Activated naive CD8-positive, alpha-beta T cell treated with anti-CD3 and anti-CD28 coated beads for 36 hours (primary cell): ENCODE measurements around the gene DOK5. TPM values are rescaled to one million over a fixed set of nuclear protein-coding genes. Genes with fewer than 3 reads are reported as not detected.
A peak's percentile ranks its signal among the peaks of the same experiment; 100 is the strongest.

ENCODE experiments used
- DNase-seq: peaks from one replicate; pipeline ENCODE4 v3.0.0; 2021
- H3K27ac Mint-ChIP-seq: one replicate; pipeline ENCODE4 v1.8.0; 2022; ENCODE audit warnings: mild to moderate bottlenecking, moderate library complexity, mixed read lengths
- H3K27me3 Mint-ChIP-seq: one replicate; pipeline ENCODE4 v1.8.0; 2022; ENCODE audit warnings: mild to moderate bottlenecking, mixed read lengths
- H3K36me3 Mint-ChIP-seq: one replicate; pipeline ENCODE4 v1.8.0; 2021; ENCODE audit warnings: mild to moderate bottlenecking, mixed read lengths
- H3K4me1 Mint-ChIP-seq: one replicate; pipeline ENCODE4 v1.8.0; 2021; ENCODE audit warnings: mixed read lengths
- H3K4me3 Mint-ChIP-seq: one replicate; pipeline ENCODE4 v1.8.0; 2022; ENCODE audit warnings: mild to moderate bottlenecking, moderate library complexity, mixed read lengths
- H3K9me3 Mint-ChIP-seq: one replicate; pipeline ENCODE4 v1.8.0; 2022; ENCODE audit warnings: mixed read lengths
- total RNA-seq, 2 experiments: library from RNA; stranded (reverse); gene quantifications; one replicate each; pipeline ENCODE4 v1.2.3, GENCODE V29; 2021

The DOK5 gene
- total RNA-seq, 2 experiments from 2014 or later: 3.9 to 4.1 TPM

GRCh38 chr20:54459279-54459678, 16.1 kb upstream of the DOK5 start:
- H3K9me3 Mint-ChIP-seq: no peaks in the 10 kb centered on the region

GRCh38 chr20:54464003-54464402, 11.4 kb upstream of the DOK5 start:
- peaks cover 14% of the 10 kb centered on the region for H3K27me3 Mint-ChIP-seq
- H3K9me3 Mint-ChIP-seq: no peaks in the 10 kb centered on the region
- H3K27ac Mint-ChIP-seq: no peak overlapping the region
- H3K4me3 Mint-ChIP-seq: no peak overlapping the region
- no peaks in the 10 kb centered on the region for H3K4me1 Mint-ChIP-seq
- DNase-seq: no peak
- no peaks in the 10 kb centered on the region for H3K36me3 Mint-ChIP-seq

More at GRCh38 chr20:54459279-54459678, 16.1 kb upstream of the DOK5 start:
- Mint-ChIP-seq H3K4me3 (no peak overlapping the region), H3K27me3 (peaks cover 10% of the 10 kb centered on the region), H3K36me3 (no peaks in the 10 kb centered on the region), H3K27ac (no peak overlapping the region), H3K4me1 (no peaks in the 10 kb centered on the region)
- DNase-seq: no peak

GRCh38 chr20:54466127-54466526, 9.3 kb upstream of the DOK5 start:
- H3K27ac Mint-ChIP-seq: no peak overlapping the region
- peaks cover 11% of the 10 kb centered on the region for H3K27me3 Mint-ChIP-seq

GRCh38 chr20:54467622-54468021, 7.8 kb upstream of the DOK5 start:
- no peaks in the 10 kb centered on the region for H3K4me1 Mint-ChIP-seq
- peaks cover 14% of the 10 kb centered on the region for H3K27me3 Mint-ChIP-seq
- no peak overlapping the region for H3K4me3 Mint-ChIP-seq
- no peaks in the 10 kb centered on the region for H3K36me3 Mint-ChIP-seq
- H3K27ac Mint-ChIP-seq: no peak overlapping the region
- peaks cover 7% of the 10 kb centered on the region for H3K9me3 Mint-ChIP-seq
- no peak for DNase-seq

More at GRCh38 chr20:54466127-54466526, 9.3 kb upstream of the DOK5 start:
- Mint-ChIP-seq H3K4me1 (no peaks in the 10 kb centered on the region), H3K4me3 (no peak overlapping the region), H3K9me3 (no peaks in the 10 kb centered on the region), H3K36me3 (no peaks in the 10 kb centered on the region)
- DNase-seq: no peak

GRCh38 chr20:54468082-54468481, 7.3 kb upstream of the DOK5 start:
- Mint-ChIP-seq H3K4me1 (no peaks in the 10 kb centered on the region), H3K27ac (no peak overlapping the region), H3K4me3 (no peak overlapping the region), H3K27me3 (peaks cover 16% of the 10 kb centered on the region), H3K9me3 (peaks cover 8% of the 10 kb centered on the region), H3K36me3 (no peaks in the 10 kb centered on the region)
- no peak for DNase-seq

- Mint-ChIP-seq H3K36me3 (no peaks in the 10 kb centered on the region), H3K4me1 (peaks cover 6% of the 10 kb centered on the region), H3K4me3 (no peak overlapping the region), H3K9me3 (peaks cover 8% of the 10 kb centered on the region), H3K27me3 (peaks cover 28% of the 10 kb centered on the region), H3K27ac (no peak overlapping the region)
- DNase-seq: no peak
These were observed 6.1 kb upstream of the DOK5 start for GRCh38 chr20:54469293-54469692.

- peaks cover 35% of the 10 kb centered on the region for H3K27me3 Mint-ChIP-seq
- DNase-seq: no peak
These were observed 5.4 kb upstream of the DOK5 start for GRCh38 chr20:54469952-54470351.

GRCh38 chr20:54470697-54471096, 4.7 kb upstream of the DOK5 start:
- Mint-ChIP-seq H3K4me1 (peaks cover 11% of the 10 kb centered on the region), H3K27ac (no peak overlapping the region)

More at GRCh38 chr20:54469952-54470351, 5.4 kb upstream of the DOK5 start:
- H3K36me3 Mint-ChIP-seq: no peaks in the 10 kb centered on the region
- no peak overlapping the region for H3K27ac Mint-ChIP-seq
- no peak overlapping the region for H3K4me3 Mint-ChIP-seq
- H3K4me1 Mint-ChIP-seq: peaks cover 11% of the 10 kb centered on the region
- H3K9me3 Mint-ChIP-seq: peaks cover 8% of the 10 kb centered on the region

GRCh38 chr20:54472607-54473006, 2.8 kb upstream of the DOK5 start:
- no peak for DNase-seq
- Mint-ChIP-seq H3K36me3 (peaks cover 2% of the 10 kb centered on the region), H3K9me3 (peaks cover 8% of the 10 kb centered on the region), H3K27me3 (peaks cover 54% of the 10 kb centered on the region), H3K27ac (no peak overlapping the region), H3K4me1 (peaks cover 15% of the 10 kb centered on the region), H3K4me3 (no peak overlapping the region)

More at GRCh38 chr20:54470697-54471096, 4.7 kb upstream of the DOK5 start:
- Mint-ChIP-seq H3K4me3 (no peak overlapping the region), H3K9me3 (peaks cover 8% of the 10 kb centered on the region), H3K27me3 (peaks cover 38% of the 10 kb centered on the region), H3K36me3 (no peaks in the 10 kb centered on the region)
- DNase-seq: no peak

GRCh38 chr20:54473340-54473739, 2.1 kb upstream of the DOK5 start:
- Mint-ChIP-seq H3K4me3 (no peak overlapping the region), H3K9me3 (peaks cover 8% of the 10 kb centered on the region), H3K27me3 (peaks cover 54% of the 10 kb centered on the region), H3K27ac (no peak overlapping the region), H3K36me3 (peaks cover 2% of the 10 kb centered on the region), H3K4me1 (peaks cover 15% of the 10 kb centered on the region)
- no peak for DNase-seq

GRCh38 chr20:54474046-54474445, 1.3 kb upstream of the DOK5 start:
- peaks cover 15% of the 10 kb centered on the region for H3K4me1 Mint-ChIP-seq
- H3K4me3 Mint-ChIP-seq: no peak overlapping the region
- H3K9me3 Mint-ChIP-seq: peaks cover 8% of the 10 kb centered on the region
- no peak for DNase-seq
- H3K27me3 Mint-ChIP-seq: peaks cover 57% of the 10 kb centered on the region
- H3K27ac Mint-ChIP-seq: no peak overlapping the region
- peaks cover 2% of the 10 kb centered on the region for H3K36me3 Mint-ChIP-seq

- Mint-ChIP-seq H3K9me3 (peaks cover 8% of the 10 kb centered on the region), H3K4me3 (no peak overlapping the region), H3K27ac (no peak overlapping the region), H3K4me1 (peaks cover 18% of the 10 kb centered on the region), H3K27me3 (peaks cover 65% of the 10 kb centered on the region), H3K36me3 (peaks cover 2% of the 10 kb centered on the region)
- DNase-seq: no peak
These were observed 527 bp upstream of the DOK5 start for GRCh38 chr20:54474866-54475265.

- Mint-ChIP-seq H3K27me3 (peaks cover 75% of the 10 kb centered on the region), H3K36me3 (peaks cover 2% of the 10 kb centered on the region), H3K27ac (no peak overlapping the region), H3K4me1 (peaks cover 18% of the 10 kb centered on the region), H3K9me3 (peaks cover 8% of the 10 kb centered on the region), H3K4me3 (peak overlapping the region; percentile 58)
- DNase-seq: no peak
These were observed 996 bp downstream of the DOK5 start for GRCh38 chr20:54476169-54477009.

GRCh38 chr20:54477191-54477955, 2.0 kb downstream of the DOK5 start:
- H3K27ac Mint-ChIP-seq: no peak overlapping the region

GRCh38 chr20:54479138-54479906, 3.9 kb downstream of the DOK5 start:
- Mint-ChIP-seq H3K4me3 (no peak overlapping the region), H3K4me1 (peaks cover 11% of the 10 kb centered on the region), H3K36me3 (peaks cover 2% of the 10 kb centered on the region), H3K27ac (no peak overlapping the region), H3K27me3 (peaks cover 61% of the 10 kb centered on the region), H3K9me3 (no peaks in the 10 kb centered on the region)
- no peak for DNase-seq

More at GRCh38 chr20:54477191-54477955, 2.0 kb downstream of the DOK5 start:
- Mint-ChIP-seq H3K9me3 (peaks cover 4% of the 10 kb centered on the region), H3K4me3 (peak overlapping the region; percentile 58), H3K36me3 (peaks cover 2% of the 10 kb centered on the region), H3K4me1 (peaks cover 18% of the 10 kb centered on the region), H3K27me3 (peaks cover 78% of the 10 kb centered on the region)
- DNase-seq: no peak
